Mucosa of gallbladder (tissue), 1 donor: ENCODE measurements around the gene PKNOX2. TPM values are rescaled to one million over a fixed set of nuclear protein-coding genes. Genes with fewer than 3 reads are reported as not detected.

ENCODE experiments used
- DNase-seq: peaks from one replicate; pipeline ENCODE4 v3.0.0-alpha.2; 2020; ENCODE audit warnings: low spot score
- total RNA-seq: library from RNA; stranded (reverse); gene quantifications from one replicate; pipeline ENCODE4 v1.2.1, GENCODE V29; 2021
- donor health status: DM: no; HTN: no; CAD: no.

PKNOX2 gene
- total RNA-seq, 1 donor from 2014 or later: 5.1 TPM

GRCh38 chr11:125154378-125155099 lies 10.0 kb upstream of the PKNOX2 start:
- DNase-seq: no peak

GRCh38 chr11:125155100-125155444 lies 9.5 kb upstream of the PKNOX2 start:
- DNase-seq: no peak

GRCh38 chr11:125155767-125156166 lies 8.8 kb upstream of the PKNOX2 start:
- no peak for DNase-seq

DNA sequence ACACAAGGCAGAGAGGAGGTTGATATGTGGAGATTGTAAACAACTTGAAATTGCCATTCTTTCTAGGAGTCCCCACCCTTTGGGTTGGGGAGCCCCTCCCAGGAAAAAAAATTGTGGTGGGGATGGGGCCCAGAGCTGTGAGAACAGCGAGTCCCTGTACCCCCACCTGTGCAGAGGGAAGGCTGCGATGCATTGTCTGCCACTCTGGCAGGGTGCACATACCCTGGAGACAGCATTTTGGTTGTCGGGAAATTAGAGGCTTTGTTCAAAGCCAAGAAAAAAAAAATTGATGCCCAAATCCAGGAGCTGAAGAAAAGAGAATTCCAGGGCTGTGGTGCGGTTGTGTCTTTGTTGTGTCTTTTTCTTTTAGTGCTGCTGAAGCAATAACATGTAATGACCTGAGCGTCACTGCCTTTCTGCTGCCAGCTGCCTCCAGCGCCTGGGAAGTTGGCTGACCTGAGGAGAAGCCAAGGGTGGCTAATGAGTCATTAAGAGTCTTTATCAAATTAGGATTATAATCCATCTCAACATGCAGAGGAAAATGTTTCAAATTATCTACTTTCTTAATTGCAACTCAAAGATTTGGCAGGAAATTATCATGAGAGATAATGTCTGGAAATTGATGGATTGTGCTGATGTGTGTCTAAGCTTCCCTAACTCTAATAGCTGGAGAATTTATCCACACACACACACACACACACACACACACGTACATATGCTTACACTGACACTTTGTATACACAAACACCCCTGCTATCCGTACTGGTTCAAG lies 8.0 kb upstream of the PKNOX2 start:
- no peak for DNase-seq

GRCh38 chr11:125157118-125157733 lies 7.3 kb upstream of the PKNOX2 start:
- DNase-seq: no peak

DNA sequence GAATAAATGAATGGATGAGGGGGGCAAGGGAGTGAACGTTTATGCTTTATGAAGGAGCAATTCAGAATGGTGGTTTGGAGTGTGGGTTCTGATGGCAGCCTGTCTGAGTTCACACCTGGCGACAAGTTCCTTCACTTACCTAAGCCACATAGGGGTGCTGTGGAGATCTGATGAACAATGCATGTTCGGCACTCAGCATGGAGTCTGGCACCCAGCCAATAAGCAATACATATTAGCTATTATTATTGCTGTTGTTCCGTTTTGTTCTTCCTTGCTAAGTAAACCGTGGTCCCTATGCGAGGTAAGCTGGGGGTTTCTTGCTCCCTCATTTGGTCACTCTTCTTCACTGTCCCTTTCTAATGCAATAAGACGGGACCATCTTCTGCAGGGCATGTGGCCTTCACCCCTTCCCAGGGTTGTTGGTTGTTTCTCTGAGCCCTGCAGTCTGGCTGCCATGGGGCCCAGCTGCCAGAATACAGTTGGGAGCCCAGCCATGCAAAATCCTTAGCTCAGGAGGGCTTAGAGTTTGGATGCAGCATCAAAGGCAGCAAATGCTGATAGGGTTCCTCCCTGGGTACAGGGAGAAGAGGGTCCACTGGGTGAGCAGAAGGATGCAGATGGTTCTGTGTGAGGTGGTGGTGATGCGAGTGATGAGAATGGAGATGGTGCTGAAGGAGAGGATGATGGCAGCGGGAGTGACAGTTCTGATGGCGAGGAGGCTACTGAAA lies 6.4 kb upstream of the PKNOX2 start:
- DNase-seq: no peak

DNA sequence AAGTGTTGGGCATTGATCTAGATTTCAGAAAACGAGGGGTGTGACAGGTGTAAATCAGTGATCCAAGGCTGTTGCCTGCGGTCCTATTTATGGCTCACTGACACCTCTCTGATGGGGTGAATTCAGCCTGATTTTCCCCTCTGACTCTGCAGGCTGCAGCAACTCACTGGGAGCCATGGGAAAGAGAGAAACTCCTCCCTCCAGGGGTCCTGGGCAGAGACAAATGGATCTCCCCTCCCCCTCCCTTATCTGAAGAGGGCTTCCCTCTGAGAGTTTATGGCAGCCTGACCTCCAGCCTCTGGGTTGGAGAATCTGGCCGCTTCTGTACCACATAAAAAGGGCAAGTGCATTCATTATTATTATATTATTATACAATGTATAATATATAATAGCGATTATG lies 1.8 kb upstream of the PKNOX2 start:
- DNase-seq: no peak

GRCh38 chr11:125163431-125164063 lies 1.0 kb upstream of the PKNOX2 start:
- no peak for DNase-seq

DNA sequence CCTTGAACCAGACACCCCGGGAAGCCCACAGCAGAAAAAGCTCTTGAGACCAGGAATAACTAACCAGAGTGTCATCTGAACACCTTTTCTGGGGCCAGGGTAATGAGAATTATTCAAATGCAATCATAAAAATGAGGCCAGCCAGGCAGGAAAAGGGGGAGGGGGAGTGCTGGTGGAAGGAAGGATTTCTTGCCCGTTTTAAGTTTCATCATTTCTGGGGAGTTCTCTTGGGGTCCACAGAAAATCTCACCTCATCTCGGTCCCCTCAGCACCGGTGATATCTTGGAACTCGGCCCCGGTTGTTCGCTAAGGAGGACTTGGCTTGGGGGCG lies 495 bp upstream of the PKNOX2 start:
- no peak for DNase-seq

DNA sequence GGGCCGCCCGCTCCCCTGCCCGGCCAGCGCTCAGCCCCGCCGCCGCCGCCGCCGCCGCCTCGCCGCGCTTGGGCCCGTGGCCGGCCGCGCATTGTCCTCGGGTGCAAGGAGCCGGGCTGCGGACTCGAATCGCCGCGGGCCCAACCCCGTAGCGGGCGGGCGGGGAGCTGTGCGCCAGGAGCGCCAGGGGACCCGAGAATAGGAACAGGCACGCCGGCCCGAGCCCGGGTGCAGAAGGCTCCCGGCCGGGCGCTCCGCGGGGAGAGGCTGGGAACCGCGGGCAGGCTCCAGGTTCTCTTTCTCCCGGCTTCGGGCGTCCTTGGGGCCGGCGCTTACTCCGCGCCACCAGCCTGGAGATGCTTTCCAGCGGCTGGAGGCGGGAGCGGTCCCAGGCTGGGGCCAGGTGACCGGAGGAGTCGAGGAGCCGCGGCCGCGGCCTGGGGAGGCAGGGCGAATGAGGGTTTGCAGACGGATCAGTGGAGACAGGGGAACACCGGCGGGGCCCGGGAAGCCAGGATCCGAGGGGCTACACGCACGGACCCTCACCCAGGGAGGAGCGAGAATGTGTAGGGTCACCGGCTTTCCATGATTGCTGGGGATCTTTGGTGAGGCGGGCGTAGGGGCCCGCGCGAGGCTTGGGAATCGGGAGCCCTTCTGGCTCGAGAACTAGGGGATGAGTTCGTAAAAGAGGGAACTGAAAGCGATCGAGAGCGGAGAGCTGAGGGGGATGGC lies 726 bp downstream of the PKNOX2 start:
- DNase-seq: no peak

DNA sequence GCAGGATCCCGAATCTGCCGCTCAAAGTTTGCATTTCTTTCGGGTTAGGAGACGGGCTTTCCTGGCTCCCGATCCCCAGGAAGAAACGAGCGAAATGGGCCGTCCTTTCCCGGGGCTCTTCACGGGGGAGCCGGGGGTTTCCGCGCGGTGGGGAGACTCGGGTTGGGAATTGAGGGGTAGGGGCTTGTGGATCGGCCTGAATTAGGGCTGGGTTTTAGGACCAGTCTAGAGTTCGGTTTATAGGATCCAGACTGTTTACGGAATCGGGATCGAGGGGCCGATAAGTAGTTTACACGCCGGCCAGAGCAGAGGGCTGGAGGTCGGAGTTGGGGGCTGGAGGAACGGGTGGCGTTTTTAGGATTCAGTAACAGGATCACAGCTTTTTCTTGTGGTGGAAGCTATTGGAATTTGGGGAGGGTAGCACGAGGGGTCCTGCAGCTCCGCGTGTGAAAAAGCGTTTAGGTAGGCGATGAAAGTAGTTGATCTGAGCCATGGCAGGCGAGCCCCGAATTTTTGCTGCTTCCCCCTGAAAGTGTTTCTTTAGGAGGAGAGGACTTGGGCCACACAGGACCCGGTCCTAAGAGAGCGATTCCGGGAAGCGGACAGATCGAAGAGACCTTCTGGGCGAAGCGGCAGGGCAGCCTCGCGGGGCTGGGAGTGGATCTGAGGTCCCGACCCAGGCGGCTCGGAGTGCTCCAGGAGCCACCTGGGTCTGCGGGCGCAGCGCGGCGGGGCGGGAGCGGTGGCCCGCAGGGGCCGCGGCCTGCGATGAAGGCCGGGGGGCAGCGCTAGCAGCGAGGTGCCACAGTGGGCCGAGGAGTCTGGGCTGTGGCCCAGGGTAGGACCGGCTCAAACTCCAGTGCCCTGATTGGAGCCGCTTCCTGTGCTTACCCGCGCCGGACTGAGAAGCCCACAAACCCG lies 1.6 kb downstream of the PKNOX2 start:
- no peak for DNase-seq

- DNase-seq: no peak
Observed at GRCh38 chr11:125166764-125167291, 2.3 kb downstream of the PKNOX2 start.

GRCh38 chr11:125167292-125167953 lies 2.9 kb downstream of the PKNOX2 start:
- no peak for DNase-seq

GRCh38 chr11:125167954-125168835 lies 3.6 kb downstream of the PKNOX2 start:
- no peak for DNase-seq

GRCh38 chr11:125168918-125169456 lies 4.4 kb downstream of the PKNOX2 start:
- no peak for DNase-seq

- DNase-seq: no peak
Observed at GRCh38 chr11:125170001-125170509, 5.5 kb downstream of the PKNOX2 start.

- DNase-seq: no peak
Observed at GRCh38 chr11:125170510-125171031, 6.0 kb downstream of the PKNOX2 start.

GRCh38 chr11:125171974-125172373 lies 7.4 kb downstream of the PKNOX2 start:
- DNase-seq: no peak
